ENCODE data around the gene FAM135A.

Gene FAM135A

GRCh38 chr6:70524721-70525286, 111.5 kb downstream of the FAM135A start:
- TF ChIP-seq FOXP2 (optimal IDR thresholded peaks at IDR 0.05; ENCODE audit: borderline replicate concordance, extremely low read depth, extremely low read length, insufficient read depth): no peak
- TF ChIP-seq SIN3A (IDR thresholded peaks at IDR 0.05; ENCODE audit: borderline replicate concordance, insufficient read depth, low read length): no peak
- no peak for TF ChIP-seq TAF1 (IDR thresholded peaks at IDR 0.05; ENCODE audit: borderline replicate concordance, insufficient read depth, low read length)
- TF ChIP-seq, protein P1, sequence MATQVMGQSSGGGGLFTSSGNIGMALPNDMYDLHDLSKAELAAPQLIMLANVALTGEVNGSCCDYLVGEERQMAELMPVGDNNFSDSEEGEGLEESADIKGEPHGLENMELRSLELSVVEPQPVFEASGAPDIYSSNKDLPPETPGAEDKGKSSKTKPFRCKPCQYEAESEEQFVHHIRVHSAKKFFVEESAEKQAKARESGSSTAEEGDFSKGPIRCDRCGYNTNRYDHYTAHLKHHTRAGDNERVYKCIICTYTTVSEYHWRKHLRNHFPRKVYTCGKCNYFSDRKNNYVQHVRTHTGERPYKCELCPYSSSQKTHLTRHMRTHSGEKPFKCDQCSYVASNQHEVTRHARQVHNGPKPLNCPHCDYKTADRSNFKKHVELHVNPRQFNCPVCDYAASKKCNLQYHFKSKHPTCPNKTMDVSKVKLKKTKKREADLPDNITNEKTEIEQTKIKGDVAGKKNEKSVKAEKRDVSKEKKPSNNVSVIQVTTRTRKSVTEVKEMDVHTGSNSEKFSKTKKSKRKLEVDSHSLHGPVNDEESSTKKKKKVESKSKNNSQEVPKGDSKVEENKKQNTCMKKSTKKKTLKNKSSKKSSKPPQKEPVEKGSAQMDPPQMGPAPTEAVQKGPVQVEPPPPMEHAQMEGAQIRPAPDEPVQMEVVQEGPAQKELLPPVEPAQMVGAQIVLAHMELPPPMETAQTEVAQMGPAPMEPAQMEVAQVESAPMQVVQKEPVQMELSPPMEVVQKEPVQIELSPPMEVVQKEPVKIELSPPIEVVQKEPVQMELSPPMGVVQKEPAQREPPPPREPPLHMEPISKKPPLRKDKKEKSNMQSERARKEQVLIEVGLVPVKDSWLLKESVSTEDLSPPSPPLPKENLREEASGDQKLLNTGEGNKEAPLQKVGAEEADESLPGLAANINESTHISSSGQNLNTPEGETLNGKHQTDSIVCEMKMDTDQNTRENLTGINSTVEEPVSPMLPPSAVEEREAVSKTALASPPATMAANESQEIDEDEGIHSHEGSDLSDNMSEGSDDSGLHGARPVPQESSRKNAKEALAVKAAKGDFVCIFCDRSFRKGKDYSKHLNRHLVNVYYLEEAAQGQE (IDR thresholded peaks at IDR 0.05; ENCODE audit: insufficient read depth in 1 of 2, low read depth in 2 of 2, low read length in 2 of 2): peak; percentile 52 to 79; a peak in 2 of 4 replicates
- TF ChIP-seq POLR2AphosphoS5 (IDR thresholded peaks at IDR 0.05; ENCODE audit: low read depth, low read length): no peak

DNA sequence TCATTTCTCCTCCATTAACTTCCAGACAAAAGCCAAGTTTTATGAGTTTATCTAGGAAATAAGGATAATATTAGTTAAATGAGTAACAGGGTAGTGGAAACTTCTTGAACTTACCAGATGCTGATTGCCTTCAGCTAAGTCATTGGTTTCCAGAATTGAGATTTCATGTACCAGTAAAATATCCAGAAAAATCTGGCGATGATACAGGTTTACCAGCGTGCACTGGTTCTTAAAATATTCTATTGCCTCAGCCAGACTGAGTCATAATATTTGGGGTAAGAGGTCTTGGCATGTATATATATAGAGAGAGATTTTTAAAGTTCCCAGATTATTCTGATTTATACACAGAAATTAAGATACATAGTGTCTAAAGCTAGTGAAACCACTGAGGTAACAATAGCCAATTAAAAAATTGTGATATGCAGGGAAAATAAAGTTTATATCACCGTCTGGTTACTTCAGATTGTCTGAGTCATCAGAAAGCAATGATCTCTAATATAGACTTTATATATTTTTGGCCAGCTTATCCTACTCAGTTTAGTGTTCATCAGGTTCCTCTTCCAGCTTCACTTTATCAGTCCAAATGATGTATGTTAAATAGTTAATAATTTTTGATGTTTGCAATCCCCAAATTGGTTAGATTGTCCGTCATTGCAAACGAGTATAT, 113.9 kb downstream of the FAM135A start:
- TF ChIP-seq, protein P1 (IDR thresholded peaks at IDR 0.05; ENCODE audit: insufficient read depth in 1 of 2, low read depth in 2 of 2, low read length in 2 of 2): no peak
- TF ChIP-seq FOXP2 (optimal IDR thresholded peaks at IDR 0.05; ENCODE audit: borderline replicate concordance, extremely low read depth, extremely low read length, insufficient read depth): no peak

- TF ChIP-seq TAF1 (IDR thresholded peaks at IDR 0.05; ENCODE audit: borderline replicate concordance, insufficient read depth, low read length) (no peak), SIN3A (IDR thresholded peaks at IDR 0.05; ENCODE audit: borderline replicate concordance, insufficient read depth, low read length) (no peak), FOXP2 (optimal IDR thresholded peaks at IDR 0.05; ENCODE audit: borderline replicate concordance, extremely low read depth, extremely low read length, insufficient read depth) (no peak)
- TF ChIP-seq, protein P1 (IDR thresholded peaks at IDR 0.05; ENCODE audit: insufficient read depth in 1 of 2, low read depth in 2 of 2, low read length in 2 of 2): no peak
These were observed 116.7 kb downstream of the FAM135A start for GRCh38 chr6:70530023-70530422.

DNA sequence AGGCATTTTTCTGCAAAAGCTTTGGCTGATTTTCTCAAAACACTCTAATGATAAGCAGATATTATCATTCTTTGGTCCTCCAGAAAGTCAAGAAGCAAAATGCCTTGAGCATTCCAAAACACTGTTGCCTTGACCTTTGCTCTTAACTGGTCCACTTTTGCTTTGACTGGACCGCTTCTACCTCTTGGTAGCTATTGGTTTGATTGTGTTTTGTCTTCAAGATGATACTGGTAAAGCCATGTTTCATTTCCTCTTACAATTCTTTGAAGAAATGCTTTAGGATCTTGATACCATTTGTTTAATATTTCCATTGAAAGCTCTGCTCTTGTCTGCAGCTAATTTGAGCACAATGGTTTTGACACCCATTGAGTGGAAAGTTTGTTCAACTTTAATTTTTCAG, 117.8 kb downstream of the FAM135A start:
- TF ChIP-seq TAF1 (IDR thresholded peaks at IDR 0.05; ENCODE audit: borderline replicate concordance, insufficient read depth, low read length) (no peak), FOXP2 (optimal IDR thresholded peaks at IDR 0.05; ENCODE audit: borderline replicate concordance, extremely low read depth, extremely low read length, insufficient read depth) (no peak), SIN3A (IDR thresholded peaks at IDR 0.05; ENCODE audit: borderline replicate concordance, insufficient read depth, low read length) (no peak), POLR2AphosphoS5 (IDR thresholded peaks at IDR 0.05; ENCODE audit: low read depth, low read length) (no peak)
- TF ChIP-seq, protein P1 (IDR thresholded peaks at IDR 0.05; ENCODE audit: insufficient read depth in 1 of 2, low read depth in 2 of 2, low read length in 2 of 2): no peak
